HepG2 (cell line): ENCODE measurements around the gene EVL. TPM values are rescaled to one million over a fixed set of nuclear protein-coding genes. Genes with fewer than 3 reads are reported as not detected.
"Not testable (repeated sequence)": the region's sequence is repeated elsewhere in the genome, so short reads cannot be mapped to it uniquely, and the experiment has no call there.

ENCODE experiments used
- ATAC-seq: fragments of 200-7000 bp; cut with Tn5 transposase; 3 replicates; pipeline ENCODE4 v1.9.1; 2020; ENCODE audit warnings: mild to moderate bottlenecking, moderate library complexity
- BruUV-seq: library from RNA; stranded (reverse); fragments of 400-500 nt; replicated peaks from 2 replicates; lab custom pipeline; 2021; lab: Mats Ljungman, UMichigan
- CTCF ChIA-PET: fragments of 300-600 bp; formaldehyde crosslinking; extraction: SDS; loops from one replicate; lab custom pipeline; 2021; ENCODE audit warnings: low total read pairs, inconsistent platforms, low intra/inter-chr PET ratio; lab: Yijun Ruan, JAX
- POLR2A ChIA-PET: fragments of 350-600 bp; sonication (Branson Sonifier 250); formaldehyde crosslinking; loops from one replicate; lab custom pipeline; 2020; ENCODE audit warnings: antibody characterized with exemption, inconsistent platforms; lab: Yijun Ruan, JAX
- DNase-seq: peaks from one replicate; pipeline ENCODE4 v3.0.0-alpha.2; 2015; ENCODE audit warnings: low spot score
- FAIRE-seq: peaks from 3 replicates; lab custom pipeline; 2011; peaks lifted over from hg19 to GRCh38; lab: Jason Lieb, UNC
- H2AFZ ChIP-seq: one replicate; pipeline ENCODE4 v1.6.1; 2011; ENCODE audit warnings: low read length, inconsistent platforms
- H3K27ac ChIP-seq: fragments of 300-600 bp; 3 replicates; pipeline ENCODE4 v1.8.0; 2011; ENCODE audit warnings: mixed run types, mild to moderate bottlenecking, mixed read lengths, low read length, inconsistent platforms; ENCODE audit not compliant: insufficient read depth; ENCODE audit errors: extremely low read length
- H3K27me3 ChIP-seq, 2 experiments: fragments of 200-600 bp in 1 of 2; 2 replicates in 1 of 2; 3 replicates in 1 of 2; pipeline versions ENCODE4 v1.6.0 to v1.8.0; 2011; ENCODE audit warnings: low read length in 2 of 2, mild to moderate bottlenecking in 2 of 2, moderate library complexity in 2 of 2, inconsistent platforms in 1 of 2; ENCODE audit not compliant: insufficient read depth in 2 of 2, control insufficient read depth in 1 of 2
- H3K36me3 ChIP-seq, 2 experiments: fragments of 200-600 bp in 1 of 2; replicated peaks in 1 of 2; 2 replicates in 1 of 2; 3 replicates in 1 of 2; pipeline versions ENCODE4 v1.5.1 to v1.8.0; 2011; ENCODE audit warnings: low read length in 2 of 2, inconsistent platforms in 1 of 2; ENCODE audit not compliant: insufficient read depth in 2 of 2, control insufficient read depth in 1 of 2
- H3K4me1 ChIP-seq: 2 replicates; pipeline ENCODE4 v1.5.1; 2012; ENCODE audit warnings: low read length, inconsistent platforms; ENCODE audit not compliant: insufficient read depth
- H3K4me2 ChIP-seq: 2 replicates; pipeline ENCODE4 v1.6.0; 2011; ENCODE audit warnings: low read depth, low read length, inconsistent platforms
- H3K4me3 ChIP-seq, 3 experiments: fragments of 200-600 bp in 1 of 3; sonication (generic), shearing (Covaris generic) in 1 of 3; replicated peaks in 1 of 3; 2 replicates each; pipeline ENCODE4 v1.5.1; 2011 to 2016; ENCODE audit warnings: low read length in 3 of 3, inconsistent platforms in 2 of 3, low read depth in 2 of 3, mild to moderate bottlenecking in 2 of 3, control low read depth in 1 of 3, mixed read lengths in 1 of 3; ENCODE audit not compliant: insufficient read depth in 1 of 3
- H3K79me2 ChIP-seq: one replicate; pipeline ENCODE4 v1.6.1; 2011; ENCODE audit warnings: low read length, inconsistent platforms; ENCODE audit not compliant: insufficient read depth
- H3K9ac ChIP-seq: 2 replicates; pipeline ENCODE4 v1.6.0; 2011; ENCODE audit warnings: mild to moderate bottlenecking, low read depth, low read length, inconsistent platforms; ENCODE audit not compliant: insufficient read depth
- H3K9me3 ChIP-seq: 2 replicates; pipeline ENCODE4 v1.5.1; 2012; ENCODE audit warnings: mild to moderate bottlenecking, low read length
- H4K20me1 ChIP-seq: 2 replicates; pipeline ENCODE4 v1.6.0; 2011; ENCODE audit warnings: inconsistent platforms, mild to moderate bottlenecking, low read length, moderate library complexity; ENCODE audit not compliant: insufficient read depth
- ETV5 ChIP-seq: IDR thresholded peaks from 2 replicates; pipeline ENCODE4 v1.6.1; 2018; ENCODE audit warnings: missing biosample characterization, missing genetic modification reagents, inconsistent platforms, borderline replicate concordance
- GABPA ChIP-seq, 2 experiments: IDR thresholded peaks; 2 replicates each; pipeline ENCODE4 v1.6.1; 2011 to 2016; ENCODE audit warnings: low read depth in 2 of 2, low read length in 1 of 2, missing biosample characterization in 1 of 2, missing genetic modification characterization in 1 of 2
- NFKB2 ChIP-seq: sonication (generic); formaldehyde crosslinking; IDR thresholded peaks from 2 replicates; pipeline ENCODE4 v1.4.0; 2020; ENCODE audit warnings: missing genetic modification reagents, borderline replicate concordance
- WGBS: methylation state at CpG from one replicate; pipeline ENCODE4 v1.1.6; 2017; ENCODE audit warnings: low lambda C conversion rate; 5-methylcytosine and 5-hydroxymethylcytosine counted together
- in situ Hi-C: cut with HindIII; loops from 2 replicates; pipeline ENCODE4 v1.10.0; 2017; ENCODE audit warnings: low pct_unique_long_range_greater_than_20kb; ENCODE audit not compliant: extremely low pct_ligation_motif_present
- intact Hi-C: fragments of 100-400 bp; cut with micrococcal nuclease; formaldehyde crosslinking; loops from one replicate; pipeline ENCODE4 v1.10.0; 2022; ENCODE audit not compliant: unreplicated experiment
- polyA plus RNA-seq, 8 experiments: library from polyadenylated mRNA; depleted of rRNA in 3 of 8; stranded (reverse) in 7 of 8; unstranded in 1 of 8; fragments of >200 nt; fragmentation: Illumina TruSeq in 4 of 8; extraction: Trizol in 4 of 8; gene quantifications; 2 replicates each; pipeline versions ENCODE4 v1.2.1 to v1.2.3, GENCODE V29; 2011 to 2016; ENCODE audit warnings: low read depth in 4 of 8, missing spikeins in 1 of 8, mixed read lengths in 1 of 8; ENCODE audit not compliant: insufficient read depth in 1 of 8
- total RNA-seq, 5 experiments: library from RNA; depleted of rRNA; stranded (reverse); fragments of >200 nt; fragmentation: Illumina TruSeq; extraction: Trizol; gene quantifications; 2 replicates each; pipeline ENCODE4 v1.2.3, GENCODE V29; 2016; ENCODE audit warnings: low read depth in 1 of 5
- TF ChIP-seq, protein P1 (sequence below), 2 experiments: sonication (generic) in 1 of 2; formaldehyde crosslinking in 1 of 2; IDR thresholded peaks; 2 replicates each; pipeline versions ENCODE4 v1.4.0 to v1.6.1; 2018 to 2020; ENCODE audit warnings: missing genetic modification reagents in 2 of 2, borderline replicate concordance in 1 of 2, low read depth in 1 of 2, mild to moderate bottlenecking in 1 of 2, missing biosample characterization in 1 of 2

The EVL gene
- total and polyA plus RNA-seq, 2 of the 13 experiments (the other 11 are each of a cell fraction or from before 2014, with no cell fraction given) = 15.1 to 31.2 TPM

DNA sequence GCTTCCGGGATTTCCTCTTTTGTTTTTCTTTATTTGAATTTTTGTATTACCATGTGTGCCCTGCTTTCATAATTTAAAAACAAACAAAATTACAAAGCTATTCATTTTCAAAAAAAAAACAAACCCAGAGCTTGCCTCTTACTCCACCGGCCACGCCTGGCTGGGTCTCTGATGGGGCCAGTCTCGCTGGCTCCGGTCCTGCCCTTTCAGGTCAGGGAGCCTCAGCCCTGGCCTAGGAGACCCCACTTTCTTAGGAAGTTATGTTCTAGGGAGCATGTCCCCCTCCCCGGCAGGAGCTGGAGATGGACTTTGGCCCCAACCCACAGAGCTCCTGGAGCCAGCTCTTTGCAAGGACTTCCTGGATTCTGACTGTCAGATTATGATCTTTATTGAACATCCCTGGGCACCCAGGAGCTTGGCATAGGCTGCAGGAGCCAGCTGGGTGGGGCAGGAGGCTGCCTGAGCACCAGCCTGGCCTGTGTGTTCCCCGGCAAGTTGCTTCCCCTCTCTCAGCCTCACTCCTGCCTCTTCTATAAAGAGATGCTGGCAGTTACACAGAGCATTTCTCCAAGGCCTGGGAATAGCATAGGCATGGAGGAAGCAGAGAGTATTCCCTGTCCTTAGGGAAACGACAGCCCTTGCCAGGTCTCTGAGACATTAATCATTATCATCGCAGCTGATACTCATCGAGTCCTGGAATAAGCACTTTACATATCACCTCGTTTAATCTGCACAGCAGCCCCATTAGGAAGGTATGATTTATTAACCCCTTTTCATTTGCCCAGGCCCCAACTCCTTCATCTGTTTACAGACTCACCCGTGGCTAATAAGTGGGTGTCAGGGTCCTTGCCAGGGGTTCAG is 90.8 kb downstream of the EVL start (continued):
- TF ChIP-seq, protein P1, sequence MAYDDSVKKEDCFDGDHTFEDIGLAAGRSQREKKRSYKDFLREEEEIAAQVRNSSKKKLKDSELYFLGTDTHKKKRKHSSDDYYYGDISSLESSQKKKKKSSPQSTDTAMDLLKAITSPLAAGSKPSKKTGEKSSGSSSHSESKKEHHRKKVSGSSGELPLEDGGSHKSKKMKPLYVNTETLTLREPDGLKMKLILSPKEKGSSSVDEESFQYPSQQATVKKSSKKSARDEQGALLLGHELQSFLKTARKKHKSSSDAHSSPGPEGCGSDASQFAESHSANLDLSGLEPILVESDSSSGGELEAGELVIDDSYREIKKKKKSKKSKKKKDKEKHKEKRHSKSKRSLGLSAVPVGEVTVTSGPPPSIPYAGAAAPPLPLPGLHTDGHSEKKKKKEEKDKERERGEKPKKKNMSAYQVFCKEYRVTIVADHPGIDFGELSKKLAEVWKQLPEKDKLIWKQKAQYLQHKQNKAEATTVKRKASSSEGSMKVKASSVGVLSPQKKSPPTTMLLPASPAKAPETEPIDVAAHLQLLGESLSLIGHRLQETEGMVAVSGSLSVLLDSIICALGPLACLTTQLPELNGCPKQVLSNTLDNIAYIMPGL (CRISPR knock-in tag; IDR thresholded peaks at IDR 0.05; ENCODE audit: borderline replicate concordance in 1 of 2, low read depth in 1 of 2) = 0 out of 4 replicates have a peak, but pooled peaks of 1 of the 2 experiments have one; percentile 27
- TF ChIP-seq ETV5 (CRISPR knock-in tag) = 0 out of 2 replicates have a peak, but pooled peaks have one; percentile 22

DNA sequence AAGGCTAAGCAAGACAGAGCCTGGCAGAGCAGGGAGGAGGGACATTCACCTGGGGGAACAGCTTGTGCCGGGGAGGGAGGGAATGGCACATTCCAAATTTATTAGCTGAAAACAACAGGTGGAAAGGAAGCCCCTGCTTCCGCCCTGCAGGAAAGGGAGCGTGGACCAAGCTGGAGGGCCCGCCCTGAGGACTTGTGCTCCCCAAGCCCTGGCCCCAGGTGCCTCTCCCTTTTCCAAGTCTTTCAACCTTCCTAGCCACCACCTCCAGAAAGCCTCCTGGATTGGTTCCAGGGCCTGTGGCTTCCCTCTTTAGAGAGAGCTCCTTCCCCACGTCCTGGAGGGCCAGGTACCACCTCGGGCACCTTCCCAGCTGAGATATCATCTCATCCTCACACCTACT is 91.6 kb downstream of the EVL start:
- H3K27ac ChIP-seq = no peak overlapping the region
- BruUV-seq = no TSS peak
- no peak overlapping the region for H3K4me2 ChIP-seq
- no peak overlapping the region for H3K9ac ChIP-seq
- FAIRE-seq (no peak), ATAC-seq (no peak), DNase-seq (no peak)
- peaks cover 8 to 37% of the 10 kb centered on the region in 2 experiments; a peak in 4 of 5 replicates for H3K27me3 ChIP-seq
- no peak overlapping the region for H3K4me3 ChIP-seq
- intact Hi-C loops (no loop called here), in situ Hi-C loops (no loop called here)
- WGBS = 60% methylated on average over 6 of the region's 6 CpGs
- CTCF ChIA-PET = interaction anchor here (3.2 kb wide), 1 partner anchor 16 kb away, joined by 11 read pairs; no protein-coding TSS in a partner anchor
- H3K36me3 ChIP-seq = no peaks in the 10 kb centered on the region
- 0 out of 2 replicates have a peak, but pooled peaks have one; percentile 9 for TF ChIP-seq NFKB2 (CRISPR knock-in tag)
- TF ChIP-seq GABPA (IDR thresholded peaks at IDR 0.05; ENCODE audit: low read depth, low read length) = no peak
- no peak for TF ChIP-seq GABPA (CRISPR knock-in tag; IDR thresholded peaks at IDR 0.05; ENCODE audit: low read depth)
- POLR2A ChIA-PET = interaction anchor here (1.3 to 2.6 kb wide), 3 partner anchors 11 to 36 kb away, joined by 3 to 33 read pairs (median 14); no protein-coding TSS in a partner anchor
- H3K4me1 ChIP-seq = peaks cover 31% of the 10 kb centered on the region
- peaks cover 10% of the 10 kb centered on the region for H3K9me3 ChIP-seq
- no peaks in the 10 kb centered on the region for H3K79me2 ChIP-seq
- H2AFZ ChIP-seq = no peak overlapping the region
- no peaks in the 10 kb centered on the region for H4K20me1 ChIP-seq

DNA sequence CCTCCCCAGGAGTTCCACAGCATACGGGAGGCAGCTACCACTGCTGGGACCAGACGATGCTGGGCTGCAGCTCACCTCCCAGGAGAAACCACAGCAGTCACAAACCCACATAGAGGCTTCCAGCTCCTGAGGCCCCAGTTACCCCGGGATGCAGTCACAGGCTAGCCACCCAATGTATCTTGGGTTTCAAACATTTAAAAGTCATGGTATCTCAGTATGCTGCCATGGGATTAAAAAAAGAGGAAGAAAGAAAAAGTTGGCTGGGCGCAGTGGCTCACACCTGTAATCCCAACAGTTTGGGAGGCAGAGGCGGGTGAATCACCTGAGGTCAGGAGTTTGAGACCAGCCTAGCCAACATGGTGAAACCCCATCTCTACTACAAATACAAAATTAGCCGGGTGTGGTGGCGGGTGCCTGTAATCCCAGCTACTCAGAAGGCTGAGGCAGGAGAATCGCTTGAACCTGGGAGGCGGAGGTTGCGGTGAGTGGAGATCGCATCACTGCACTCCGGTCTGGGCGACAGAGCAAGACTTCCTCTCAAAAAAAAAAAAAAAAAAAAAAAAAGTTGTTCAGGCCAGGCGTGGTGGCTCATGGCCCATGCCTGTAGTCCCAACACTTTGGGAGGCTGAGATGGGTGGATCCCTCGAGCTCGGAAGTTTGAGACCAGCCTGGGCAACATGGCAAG is 92.5 kb downstream of the EVL start:
- FAIRE-seq, ATAC-seq, H3K36me3 ChIP-seq, H3K9ac ChIP-seq, DNase-seq, BruUV-seq, H3K9me3 ChIP-seq, H3K27ac ChIP-seq, CTCF ChIA-PET, intact Hi-C loops, H3K4me3 ChIP-seq, H2AFZ ChIP-seq, H3K4me2 ChIP-seq, POLR2A ChIA-PET, H3K79me2 ChIP-seq, H4K20me1 ChIP-seq, in situ Hi-C loops: not testable (repeated sequence)
- peaks cover 8 to 37% of the 10 kb centered on the region in 2 experiments; a peak in 4 of 5 replicates for H3K27me3 ChIP-seq
- peaks cover 31% of the 10 kb centered on the region for H3K4me1 ChIP-seq
- WGBS = 86% methylated on average over 14 of the region's 16 CpGs
